ENCODE measurements around the gene FBL. TPM values are rescaled to one million over a fixed set of nuclear protein-coding genes. Genes with fewer than 3 reads are reported as not detected.
"Not testable (repeated sequence)": the region's sequence is repeated elsewhere in the genome, so short reads cannot be mapped to it uniquely, and the experiment has no call there.

Gene FBL
- total and polyA plus RNA-seq, 2 experiments from 2014 or later = 124 to 140 TPM

DNA sequence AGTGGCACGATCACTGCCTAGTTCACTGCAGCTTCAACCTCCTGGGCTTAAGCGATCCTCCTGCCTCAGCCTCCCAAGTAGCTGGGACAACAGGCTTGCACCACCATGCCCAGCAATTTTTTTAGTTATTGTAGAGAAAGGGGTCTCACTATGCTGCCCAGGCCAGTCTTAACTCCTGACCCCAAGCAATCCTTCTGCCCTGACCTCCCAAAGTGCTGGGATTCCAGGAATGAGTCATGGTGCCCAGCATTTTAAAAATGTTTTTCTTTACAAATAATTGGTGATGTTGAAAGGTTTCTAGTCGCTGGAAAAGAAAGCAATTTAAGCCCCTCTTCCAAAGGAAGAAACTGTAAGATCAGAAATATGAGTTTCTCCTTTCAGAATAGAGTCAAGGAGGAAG is 31.6 kb downstream of the FBL start:
- H3K9me3 ChIP-seq (ENCODE audit: low read depth) = no peaks in the 10 kb centered on the region
- no peak overlapping the region for H3K4me3 ChIP-seq
- TF ChIP-seq CTCF (IDR thresholded peaks at IDR 0.05; ENCODE audit: low read depth, low read length) = no peak
- no peaks in the 10 kb centered on the region for H3K4me1 ChIP-seq (ENCODE audit: low read depth)
- no peak overlapping the region for H3K27ac ChIP-seq
- H3K36me3 ChIP-seq = no peaks in the 10 kb centered on the region
- no peaks in the 10 kb centered on the region for H3K27me3 ChIP-seq
- DNase-seq (ENCODE audit: low read depth in 1 of 2, low spot score in 1 of 2) = no peak

GRCh38 chr19:39814111-39814510 is 32.1 kb downstream of the FBL start:
- DNase-seq (ENCODE audit: low read depth in 1 of 2, low spot score in 1 of 2); H3K27me3 ChIP-seq; H3K4me3 ChIP-seq; H3K27ac ChIP-seq; H3K9me3 ChIP-seq (ENCODE audit: low read depth); H3K4me1 ChIP-seq (ENCODE audit: low read depth); H3K36me3 ChIP-seq: not testable (repeated sequence)

- no peak for TF ChIP-seq CTCF (IDR thresholded peaks at IDR 0.05; ENCODE audit: low read depth, low read length)
- Histone ChIP-seq H3K27me3 (no peaks in the 10 kb centered on the region), H3K9me3 (ENCODE audit: low read depth) (no peaks in the 10 kb centered on the region), H3K4me3 (no peak overlapping the region), H3K4me1 (ENCODE audit: low read depth) (no peaks in the 10 kb centered on the region), H3K27ac (no peak overlapping the region), H3K36me3 (no peaks in the 10 kb centered on the region)
- DNase-seq (ENCODE audit: low read depth in 1 of 2, low spot score in 1 of 2) = no peak
These were observed 32.8 kb downstream of the FBL start for GRCh38 chr19:39813264-39813993.

DNA sequence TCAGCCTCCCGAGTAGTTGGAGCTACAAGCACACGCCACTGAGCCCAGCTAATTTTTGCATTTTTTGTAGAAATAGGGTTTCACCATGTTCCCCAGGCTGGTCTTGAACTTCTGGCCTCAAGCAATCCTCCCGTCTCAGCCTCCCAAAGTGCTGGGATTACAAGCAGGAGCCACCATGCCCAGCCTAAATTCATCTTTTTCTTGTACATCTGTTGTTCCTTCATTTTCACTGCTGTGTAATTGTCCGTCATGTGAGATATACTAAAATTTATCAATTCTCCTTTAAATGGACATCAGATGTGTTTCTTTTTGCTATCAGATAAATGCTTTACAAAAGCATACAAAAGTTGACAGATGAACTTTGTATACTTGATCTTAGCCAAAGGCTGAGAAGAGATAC is 35.1 kb downstream of the FBL start:
- Histone ChIP-seq H3K4me3 (no peak overlapping the region), H3K36me3 (no peaks in the 10 kb centered on the region), H3K4me1 (ENCODE audit: low read depth) (no peaks in the 10 kb centered on the region), H3K27ac (no peak overlapping the region), H3K9me3 (ENCODE audit: low read depth) (no peaks in the 10 kb centered on the region), H3K27me3 (no peaks in the 10 kb centered on the region)
- DNase-seq (ENCODE audit: low read depth in 1 of 2, low spot score in 1 of 2) = no peak
- TF ChIP-seq CTCF (IDR thresholded peaks at IDR 0.05; ENCODE audit: low read depth, low read length) = no peak

- H3K27ac ChIP-seq = no peak overlapping the region
- H3K27me3 ChIP-seq = no peaks in the 10 kb centered on the region
- no peaks in the 10 kb centered on the region for H3K9me3 ChIP-seq (ENCODE audit: low read depth)
- no peak for TF ChIP-seq CTCF (IDR thresholded peaks at IDR 0.05; ENCODE audit: low read depth, low read length)
- no peak for DNase-seq (ENCODE audit: low read depth in 1 of 2, low spot score in 1 of 2)
- no peak overlapping the region for H3K4me3 ChIP-seq
- no peaks in the 10 kb centered on the region for H3K4me1 ChIP-seq (ENCODE audit: low read depth)
- H3K36me3 ChIP-seq = no peaks in the 10 kb centered on the region
These were observed 35.8 kb downstream of the FBL start for GRCh38 chr19:39810424-39810823.

- no peaks in the 10 kb centered on the region for H3K4me1 ChIP-seq (ENCODE audit: low read depth)
These were observed 36.8 kb downstream of the FBL start for GRCh38 chr19:39809368-39809767.

GRCh38 chr19:39808688-39809087 is 37.5 kb downstream of the FBL start:
- not testable (repeated sequence) for H3K36me3 ChIP-seq; H3K27me3 ChIP-seq; H3K4me3 ChIP-seq; DNase-seq (ENCODE audit: low read depth in 1 of 2, low spot score in 1 of 2); H3K9me3 ChIP-seq (ENCODE audit: low read depth); H3K4me1 ChIP-seq (ENCODE audit: low read depth); H3K27ac ChIP-seq

More at GRCh38 chr19:39809368-39809767, 36.8 kb downstream of the FBL start:
- H3K4me3 ChIP-seq = no peak overlapping the region
- no peak for DNase-seq (ENCODE audit: low read depth in 1 of 2, low spot score in 1 of 2)
- no peak overlapping the region for H3K27ac ChIP-seq
- no peaks in the 10 kb centered on the region for H3K36me3 ChIP-seq
- no peaks in the 10 kb centered on the region for H3K27me3 ChIP-seq
- H3K9me3 ChIP-seq (ENCODE audit: low read depth) = no peaks in the 10 kb centered on the region
- no peak for TF ChIP-seq CTCF (IDR thresholded peaks at IDR 0.05; ENCODE audit: low read depth, low read length)

Data from cardiac muscle cell (in vitro differentiated cells and primary cell).